K562 (cell line): ENCODE results near the gene PLSCR5. TPM values are rescaled to one million over a fixed set of nuclear protein-coding genes. Genes with fewer than 3 reads are reported as not detected.
A peak's percentile ranks its signal among the peaks of the same experiment; 100 is the strongest.

ENCODE experiments used
- BRF2 ChIP-seq: IDR thresholded peaks from 3 replicates; pipeline ENCODE4 v1.6.1; 2011; ENCODE audit warnings: borderline replicate concordance, mild to moderate bottlenecking; ENCODE audit not compliant: insufficient read length, insufficient read depth
- CBX2 ChIP-seq: fragments of 200-600 bp; sonication (generic); IDR thresholded peaks from one replicate; pipeline ENCODE4 v1.6.1; 2012; ENCODE audit warnings: mild to moderate bottlenecking, low read length, inconsistent platforms; ENCODE audit not compliant: insufficient read depth, poor library complexity, severe bottlenecking
- EGR1 ChIP-seq: fragments of 450-650 bp; conservative IDR thresholded peaks from 2 replicates; pipeline ENCODE4 v1.6.1; 2017; ENCODE audit warnings: mild to moderate bottlenecking
- EP400 ChIP-seq: fragments of 450-650 bp; IDR thresholded peaks from 2 replicates; pipeline ENCODE4 v1.6.1; 2017; ENCODE audit warnings: antibody characterized with exemption, mild to moderate bottlenecking, moderate library complexity
- ETV5 ChIP-seq: sonication (generic); formaldehyde crosslinking; IDR thresholded peaks from 2 replicates; pipeline ENCODE4 v1.4.0; 2020; ENCODE audit warnings: low read depth, mild to moderate bottlenecking, missing genetic modification reagents
- FOXK2 ChIP-seq, 2 experiments: fragments of 450-650 bp; IDR thresholded peaks in 1 of 2; conservative IDR thresholded peaks in 1 of 2; 2 replicates each; pipeline ENCODE4 v1.6.1; 2016; ENCODE audit warnings: low read depth in 2 of 2, mild to moderate bottlenecking in 1 of 2
- HMBOX1 ChIP-seq: sonication (generic); IDR thresholded peaks from 2 replicates; pipeline ENCODE4 v1.6.1; 2016
- ILF3 ChIP-seq: fragments of 450-650 bp; IDR thresholded peaks from 2 replicates; pipeline ENCODE4 v1.6.1; 2018; ENCODE audit warnings: antibody characterized with exemption, mild to moderate bottlenecking, moderate library complexity, borderline replicate concordance
- MAFG ChIP-seq: fragments of 450-650 bp; conservative IDR thresholded peaks from 2 replicates; pipeline ENCODE4 v1.6.1; 2016; ENCODE audit warnings: missing genetic modification characterization, missing compliant biosample characterization
- MAZ ChIP-seq, 2 experiments: fragments of 450-650 bp in 1 of 2; sonication (generic) in 1 of 2; formaldehyde crosslinking; IDR thresholded peaks in 1 of 2; conservative IDR thresholded peaks in 1 of 2; 2 replicates each; pipeline versions ENCODE4 v1.4.0 to v1.5.0; 2020; ENCODE audit warnings: mild to moderate bottlenecking in 1 of 2, missing genetic modification reagents in 1 of 2
- NFATC3 ChIP-seq: fragments of 450-650 bp; IDR thresholded peaks from 2 replicates; pipeline ENCODE4 v1.6.1; 2017; ENCODE audit warnings: mild to moderate bottlenecking
- PBX2 ChIP-seq, 2 experiments: IDR thresholded peaks in 1 of 2; conservative IDR thresholded peaks in 1 of 2; 2 replicates each; pipeline ENCODE4 v1.6.1; 2016; ENCODE audit warnings: low read depth in 2 of 2, mild to moderate bottlenecking in 1 of 2, missing compliant biosample characterization in 1 of 2, missing genetic modification characterization in 1 of 2, moderate library complexity in 1 of 2
- POLR3G ChIP-seq: IDR thresholded peaks from 2 replicates; pipeline ENCODE4 v1.6.1; 2011; ENCODE audit not compliant: insufficient read length, insufficient replicate concordance; ENCODE audit errors: extremely low read depth
- RBFOX2 ChIP-seq: fragments of 200-400 bp; formaldehyde crosslinking; IDR thresholded peaks from 2 replicates; pipeline ENCODE4 v1.6.1; 2017; ENCODE audit warnings: low read depth, mild to moderate bottlenecking, low read length, moderate library complexity
- SNRNP70 ChIP-seq: fragments of 200-400 bp; formaldehyde crosslinking; optimal IDR thresholded peaks from 2 replicates; pipeline ENCODE3; 2017; ENCODE audit warnings: low read depth, low read length
- SPI1 ChIP-seq: IDR thresholded peaks from 2 replicates; pipeline ENCODE4 v1.6.1; 2011; ENCODE audit warnings: low read depth, low read length, control low read depth, borderline replicate concordance
- STAG1 ChIP-seq: sonication (generic); formaldehyde crosslinking; IDR thresholded peaks from 2 replicates; pipeline ENCODE4 v1.5.0; 2020; ENCODE audit warnings: missing genetic modification reagents, borderline replicate concordance
- TAL1 ChIP-seq: fragments of 450-650 bp; IDR thresholded peaks from 2 replicates; pipeline ENCODE4 v1.6.1; 2016; ENCODE audit warnings: mild to moderate bottlenecking
- USF1 ChIP-seq: sonication (generic); formaldehyde crosslinking; IDR thresholded peaks from 2 replicates; pipeline ENCODE4 v1.9.0; 2022; ENCODE audit warnings: mild to moderate bottlenecking, missing genetic modification reagents
- ZNF444 ChIP-seq: fragments of 250-450 bp; sonication (Bioruptor Pico); IDR thresholded peaks from 2 replicates; pipeline ENCODE4 v1.4.0; 2020; ENCODE audit warnings: mild to moderate bottlenecking, moderate library complexity
- polyA plus RNA-seq, 8 experiments: library from polyadenylated mRNA; depleted of rRNA in 4 of 8; stranded (reverse) in 5 of 8; unstranded in 3 of 8; fragments of >200 nt; fragmentation: Nextera tagmentation in 2 of 8; fragmentation: Illumina TruSeq in 1 of 8; extraction: Ambion mirVana in 2 of 8; extraction: Trizol in 1 of 8; gene quantifications; 2 replicates each; pipeline versions ENCODE4 v1.2.1 to v1.2.3, GENCODE V29; 2011 to 2014; ENCODE audit warnings: inconsistent platforms in 1 of 8, missing spikeins in 1 of 8
- total RNA-seq, 7 experiments: library from RNA; depleted of rRNA in 6 of 7; stranded (reverse); fragments of >200 nt in 6 of 7; fragmentation: Illumina TruSeq in 2 of 7; extraction: Trizol in 2 of 7; gene quantifications; 2 replicates each; pipeline versions ENCODE4 v1.2.1 to v1.2.3, GENCODE V29; 2011 to 2021; ENCODE audit warnings: low replicate concordance in 1 of 7

The PLSCR5 gene
- total and polyA plus RNA-seq, 9 of the 15 experiments (the other 6 are each of a cell fraction or from before 2014, with no cell fraction given): not detected

GRCh38 chr3:146544002-146544928, 60.9 kb downstream of the PLSCR5 start, which contains the start of gene PLSCR1 (continued):
- TF ChIP-seq RBFOX2 (peak; percentile 91), MAZ (CRISPR knock-in tag; conservative IDR thresholded peaks at IDR 0.05 in 1 of 2, IDR thresholded peaks at IDR 0.05 in 1 of 2) (peak; percentile 64 to 78), HMBOX1 (peak; percentile 65; the same call in 1 of the 2 replicates), POLR3G (no peak), ZNF444 (CRISPR knock-in tag) (no peak), ILF3 (no peak), MAFG (no peak), TAL1 (no peak), EP400 (peak; percentile 69), CBX2 (no peak), USF1 (CRISPR knock-in tag) (no peak), SNRNP70 (no peak), NFATC3 (no peak), STAG1 (CRISPR knock-in tag) (no peak), SPI1 (peak; percentile 84), PBX2 (CRISPR knock-in tag; IDR thresholded peaks at IDR 0.05; ENCODE audit: low read depth) (no peak), PBX2 (tag; conservative IDR thresholded peaks at IDR 0.05; ENCODE audit: low read depth) (no peak), EGR1 (peak; percentile 28; the same call in 1 of the 2 replicates), ETV5 (no peak), BRF2 (no peak), FOXK2 (conservative IDR thresholded peaks at IDR 0.05 in 1 of 2, IDR thresholded peaks at IDR 0.05 in 1 of 2; ENCODE audit: low read depth in 2 of 2) (peak; percentile 56 to 72)
